ENCODE results near the gene BTBD7.

The BTBD7 gene

GRCh38 chr14:93232159-93232558 lies 100.7 kb downstream of the BTBD7 start:
- Histone ChIP-seq H3K27me3 (ENCODE audit: control insufficient read depth, insufficient read depth, low read length) (no peaks in the 10 kb centered on the region), H3K4me3 (ENCODE audit: low read length) (no peak overlapping the region), H3K27ac (ENCODE audit: low read length) (no peak overlapping the region), H3K9me3 (ENCODE audit: control insufficient read depth, low read depth, low read length) (no peaks in the 10 kb centered on the region), H3K36me3 (ENCODE audit: control insufficient read depth, low read depth, low read length) (peaks cover 19% of the 10 kb centered on the region), H3K4me1 (ENCODE audit: control insufficient read depth, low read depth, low read length) (no peaks in the 10 kb centered on the region), H3K9ac (ENCODE audit: low read length) (no peak overlapping the region)

DNA sequence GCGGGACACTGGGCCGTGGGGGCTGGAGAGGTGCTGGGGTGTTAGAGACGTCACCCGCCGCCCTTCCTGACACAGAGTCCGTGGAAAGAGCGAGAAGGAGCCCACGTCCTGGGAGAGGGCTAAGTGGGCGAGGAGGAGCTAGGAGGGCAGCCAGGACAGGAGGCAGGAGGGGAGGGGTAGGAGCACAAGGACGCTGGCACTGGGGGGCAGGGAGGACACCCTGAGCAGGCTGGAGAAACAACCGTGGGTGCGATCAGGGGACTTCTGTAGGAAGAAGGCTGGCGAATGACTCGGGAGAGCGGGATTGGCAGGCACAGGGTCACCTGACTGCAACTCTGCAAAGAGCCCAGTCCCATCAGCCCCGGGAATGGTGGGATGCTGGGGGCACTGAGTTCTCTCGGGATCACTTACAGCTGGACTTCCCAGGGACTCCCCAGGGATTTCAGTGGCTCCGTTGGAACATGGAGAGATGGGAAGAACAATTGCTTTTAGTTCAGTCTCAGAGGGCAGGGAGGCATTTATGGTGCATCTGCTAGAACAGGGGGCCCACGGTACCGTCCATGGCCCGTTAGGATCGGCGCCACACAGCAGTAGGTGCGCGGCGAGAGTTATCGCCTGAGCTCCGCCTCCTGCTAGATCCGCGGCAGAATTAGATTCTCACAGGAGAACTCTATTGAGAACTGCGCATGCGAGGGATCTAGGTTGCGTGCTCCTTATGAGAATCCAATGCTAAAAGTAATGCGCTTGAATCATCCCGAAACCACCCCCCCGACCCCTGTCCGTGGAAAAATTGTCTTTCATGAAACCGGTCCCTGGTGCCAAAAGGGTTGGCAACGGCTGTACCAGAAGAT lies 101.5 kb downstream of the BTBD7 start:
- Histone ChIP-seq H3K9me3 (ENCODE audit: control insufficient read depth, low read depth, low read length) (no peaks in the 10 kb centered on the region), H3K4me3 (ENCODE audit: low read length) (no peak overlapping the region), H3K36me3 (ENCODE audit: control insufficient read depth, low read depth, low read length) (peaks cover 24% of the 10 kb centered on the region), H3K27ac (ENCODE audit: low read length) (no peak overlapping the region), H3K27me3 (ENCODE audit: control insufficient read depth, insufficient read depth, low read length) (no peaks in the 10 kb centered on the region), H3K4me1 (ENCODE audit: control insufficient read depth, low read depth, low read length) (no peaks in the 10 kb centered on the region), H3K9ac (ENCODE audit: low read length) (no peak overlapping the region)

GRCh38 chr14:93230539-93230938 lies 102.3 kb downstream of the BTBD7 start:
- H3K27ac ChIP-seq (ENCODE audit: low read length), result no peak overlapping the region
- no peak overlapping the region for H3K9ac ChIP-seq (ENCODE audit: low read length)
- no peaks in the 10 kb centered on the region for H3K9me3 ChIP-seq (ENCODE audit: control insufficient read depth, low read depth, low read length)
- H3K27me3 ChIP-seq (ENCODE audit: control insufficient read depth, insufficient read depth, low read length), result no peaks in the 10 kb centered on the region
- no peaks in the 10 kb centered on the region for H3K4me1 ChIP-seq (ENCODE audit: control insufficient read depth, low read depth, low read length)
- peaks cover 24% of the 10 kb centered on the region for H3K36me3 ChIP-seq (ENCODE audit: control insufficient read depth, low read depth, low read length)
- no peak overlapping the region for H3K4me3 ChIP-seq (ENCODE audit: low read length)

GRCh38 chr14:93228550-93228949 lies 104.3 kb downstream of the BTBD7 start:
- peaks cover 29% of the 10 kb centered on the region for H3K36me3 ChIP-seq (ENCODE audit: control insufficient read depth, low read depth, low read length)

GRCh38 chr14:93223565-93223964 lies 109.3 kb downstream of the BTBD7 start:
- no peak overlapping the region for H3K4me3 ChIP-seq (ENCODE audit: low read length)
- no peak overlapping the region for H3K27ac ChIP-seq (ENCODE audit: low read length)
- no peaks in the 10 kb centered on the region for H3K27me3 ChIP-seq (ENCODE audit: control insufficient read depth, insufficient read depth, low read length)
- no peaks in the 10 kb centered on the region for H3K4me1 ChIP-seq (ENCODE audit: control insufficient read depth, low read depth, low read length)
- H3K9me3 ChIP-seq (ENCODE audit: control insufficient read depth, low read depth, low read length), result no peaks in the 10 kb centered on the region
- H3K36me3 ChIP-seq (ENCODE audit: control insufficient read depth, low read depth, low read length), result peaks cover 38% of the 10 kb centered on the region
- H3K9ac ChIP-seq (ENCODE audit: low read length), result no peak overlapping the region

More at GRCh38 chr14:93228550-93228949, 104.3 kb downstream of the BTBD7 start:
- no peak overlapping the region for H3K27ac ChIP-seq (ENCODE audit: low read length)
- no peaks in the 10 kb centered on the region for H3K4me1 ChIP-seq (ENCODE audit: control insufficient read depth, low read depth, low read length)
- no peak overlapping the region for H3K4me3 ChIP-seq (ENCODE audit: low read length)
- no peak overlapping the region for H3K9ac ChIP-seq (ENCODE audit: low read length)
- no peaks in the 10 kb centered on the region for H3K9me3 ChIP-seq (ENCODE audit: control insufficient read depth, low read depth, low read length)
- no peaks in the 10 kb centered on the region for H3K27me3 ChIP-seq (ENCODE audit: control insufficient read depth, insufficient read depth, low read length)

- Histone ChIP-seq H3K4me1 (ENCODE audit: control insufficient read depth, low read depth, low read length) (no peaks in the 10 kb centered on the region), H3K4me3 (ENCODE audit: low read length) (no peak overlapping the region), H3K9me3 (ENCODE audit: control insufficient read depth, low read depth, low read length) (no peaks in the 10 kb centered on the region), H3K27me3 (ENCODE audit: control insufficient read depth, insufficient read depth, low read length) (no peaks in the 10 kb centered on the region), H3K36me3 (ENCODE audit: control insufficient read depth, low read depth, low read length) (peaks cover 31% of the 10 kb centered on the region), H3K27ac (ENCODE audit: low read length) (no peak overlapping the region), H3K9ac (ENCODE audit: low read length) (no peak overlapping the region)
Measured at GRCh38 chr14:93220509-93220908, 112.3 kb downstream of the BTBD7 start.

DNA sequence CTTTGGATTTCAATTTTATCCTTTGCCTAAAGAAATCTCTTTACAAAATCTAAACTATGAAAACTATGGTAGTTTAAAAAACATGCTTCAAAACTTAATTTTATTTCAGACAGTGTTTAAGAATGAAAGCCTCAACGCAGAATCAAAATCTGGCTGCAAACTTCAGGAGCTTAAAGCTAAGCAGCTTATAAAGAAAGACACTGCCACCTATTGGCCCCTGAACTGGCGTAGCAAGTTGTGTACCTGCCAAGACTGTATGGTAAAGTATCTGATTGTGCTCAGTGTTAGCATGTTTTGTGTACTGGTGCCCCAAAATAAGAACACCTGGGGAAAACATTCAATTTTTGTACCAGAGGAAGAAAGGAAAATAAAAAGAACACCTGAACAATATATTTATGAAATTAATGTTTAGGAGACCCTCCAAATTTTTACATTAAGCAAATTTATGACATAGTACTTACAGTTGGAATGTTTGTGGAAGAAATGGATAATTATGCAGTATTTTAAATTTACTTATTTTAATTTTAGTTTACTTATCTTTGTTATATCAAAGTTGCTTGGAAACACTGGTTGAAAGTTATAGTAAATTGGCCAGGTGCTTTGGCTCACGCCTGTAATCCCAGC lies 113.6 kb downstream of the BTBD7 start:
- H3K9ac ChIP-seq (ENCODE audit: low read length), result no peak overlapping the region
- H3K4me3 ChIP-seq (ENCODE audit: low read length), result no peak overlapping the region
- no peaks in the 10 kb centered on the region for H3K4me1 ChIP-seq (ENCODE audit: control insufficient read depth, low read depth, low read length)
- H3K9me3 ChIP-seq (ENCODE audit: control insufficient read depth, low read depth, low read length), result no peaks in the 10 kb centered on the region
- no peaks in the 10 kb centered on the region for H3K27me3 ChIP-seq (ENCODE audit: control insufficient read depth, insufficient read depth, low read length)
- H3K36me3 ChIP-seq (ENCODE audit: control insufficient read depth, low read depth, low read length), result peaks cover 37% of the 10 kb centered on the region
- H3K27ac ChIP-seq (ENCODE audit: low read length), result no peak overlapping the region

DNA sequence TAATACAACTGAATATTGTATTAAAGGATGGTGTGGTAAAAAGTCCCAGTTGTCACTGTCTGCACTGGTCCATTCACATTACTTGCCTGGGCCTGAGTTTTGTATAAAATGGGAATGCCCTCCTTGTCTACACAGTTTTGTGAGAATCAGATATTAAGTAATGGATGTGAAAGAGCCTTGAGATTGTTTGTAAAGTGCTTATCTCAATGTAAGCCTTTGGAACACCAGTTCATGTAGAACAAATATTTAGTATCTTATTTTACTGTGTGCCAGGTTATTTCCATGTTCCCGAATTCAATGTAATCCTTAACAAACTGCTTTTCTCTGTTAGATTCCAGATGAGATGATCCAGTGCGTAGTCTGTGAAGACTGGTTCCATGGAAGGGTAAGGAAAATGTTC lies 118.2 kb downstream of the BTBD7 start:
- H3K36me3 ChIP-seq (ENCODE audit: control insufficient read depth, low read depth, low read length), result peaks cover 41% of the 10 kb centered on the region
- H3K9ac ChIP-seq (ENCODE audit: low read length), result no peak overlapping the region

GRCh38 chr14:93212432-93212831 lies 120.4 kb downstream of the BTBD7 start:
- Histone ChIP-seq H3K27ac (ENCODE audit: low read length) (no peak overlapping the region), H3K27me3 (ENCODE audit: control insufficient read depth, insufficient read depth, low read length) (no peaks in the 10 kb centered on the region), H3K36me3 (ENCODE audit: control insufficient read depth, low read depth, low read length) (peaks cover 41% of the 10 kb centered on the region), H3K9ac (ENCODE audit: low read length) (no peak overlapping the region), H3K9me3 (ENCODE audit: control insufficient read depth, low read depth, low read length) (no peaks in the 10 kb centered on the region), H3K4me1 (ENCODE audit: control insufficient read depth, low read depth, low read length) (peaks cover 4% of the 10 kb centered on the region), H3K4me3 (ENCODE audit: low read length) (no peak overlapping the region)

More for the DNA sequence above, 118.2 kb downstream of the BTBD7 start:
- no peaks in the 10 kb centered on the region for H3K4me1 ChIP-seq (ENCODE audit: control insufficient read depth, low read depth, low read length)
- H3K27ac ChIP-seq (ENCODE audit: low read length), result no peak overlapping the region
- H3K27me3 ChIP-seq (ENCODE audit: control insufficient read depth, insufficient read depth, low read length), result no peaks in the 10 kb centered on the region
- H3K9me3 ChIP-seq (ENCODE audit: control insufficient read depth, low read depth, low read length), result no peaks in the 10 kb centered on the region
- H3K4me3 ChIP-seq (ENCODE audit: low read length), result no peak overlapping the region

GRCh38 chr14:93207468-93208308 lies 125.1 kb downstream of the BTBD7 start:
- H3K36me3 ChIP-seq (ENCODE audit: control insufficient read depth, low read depth, low read length), result peaks cover 13% of the 10 kb centered on the region
- peak overlapping the region; percentile 61 for H3K9ac ChIP-seq (ENCODE audit: low read length)
- peaks cover 4% of the 10 kb centered on the region for H3K4me1 ChIP-seq (ENCODE audit: control insufficient read depth, low read depth, low read length)
- H3K27ac ChIP-seq (ENCODE audit: low read length), result no peak overlapping the region
- H3K4me3 ChIP-seq (ENCODE audit: low read length), result peak overlapping the region; percentile 83
- no peaks in the 10 kb centered on the region for H3K9me3 ChIP-seq (ENCODE audit: control insufficient read depth, low read depth, low read length)
- H3K27me3 ChIP-seq (ENCODE audit: control insufficient read depth, insufficient read depth, low read length), result no peaks in the 10 kb centered on the region

DNA sequence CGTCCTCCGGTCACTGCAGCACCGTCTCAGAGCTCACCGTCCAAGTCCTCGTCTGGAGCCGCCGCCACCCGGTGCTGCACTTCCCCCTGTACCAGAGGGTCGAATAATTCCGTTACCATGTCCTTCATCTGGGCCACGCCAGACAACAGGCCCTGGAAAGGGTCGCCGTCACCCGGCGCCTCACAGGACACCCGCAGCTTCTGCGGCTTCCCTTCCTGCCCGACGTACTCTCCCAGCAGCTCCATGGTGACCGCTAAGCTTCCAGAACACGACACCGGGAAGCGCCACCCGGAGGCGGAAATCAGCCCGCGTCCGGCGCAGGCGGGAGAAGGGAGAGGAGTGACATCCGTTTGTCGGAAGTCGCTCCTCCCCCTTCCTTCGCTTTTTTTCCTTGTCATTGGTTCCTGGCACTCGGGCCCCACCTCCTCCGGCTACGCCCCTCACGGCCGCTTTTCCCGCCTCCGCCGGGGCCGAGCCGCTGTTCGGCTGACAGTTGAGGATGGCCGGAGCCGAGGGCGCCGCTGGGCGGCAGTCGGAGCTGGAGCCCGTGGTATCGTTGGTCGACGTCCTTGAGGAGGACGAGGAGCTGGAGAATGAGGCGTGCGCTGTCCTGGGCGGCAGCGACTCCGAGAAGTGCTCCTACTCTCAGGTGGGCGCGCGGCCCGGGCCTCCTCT lies 125.9 kb downstream of the BTBD7 start, which contains the start of the genes GON7 and UBR7:
Gene GON7, minus strand, starts transcription at position 273 of the 675 bp plus-strand sequence. Its CDS starts 28 bp downstream, at position 245.
Gene UBR7, plus strand, starts transcription at position 464 of the 675 bp plus-strand sequence. Its CDS starts 36 bp downstream, at position 500.
- H3K36me3 ChIP-seq (ENCODE audit: control insufficient read depth, low read depth, low read length), result peaks cover 5% of the 10 kb centered on the region

More for the DNA sequence above, 125.9 kb downstream of the BTBD7 start, which contains the start of the genes GON7 and UBR7:
- Histone ChIP-seq H3K4me3 (ENCODE audit: low read length) (peak within 1 kb of the TSS; percentile 83), H3K27ac (ENCODE audit: low read length) (peak within 1 kb of the TSS; percentile 67), H3K9me3 (ENCODE audit: control insufficient read depth, low read depth, low read length) (no peaks in the 10 kb centered on the region), H3K27me3 (ENCODE audit: control insufficient read depth, insufficient read depth, low read length) (no peaks in the 10 kb centered on the region), H3K4me1 (ENCODE audit: control insufficient read depth, low read depth, low read length) (peaks cover 4% of the 10 kb centered on the region), H3K9ac (ENCODE audit: low read length) (peak within 1 kb of the TSS; percentile 61)
